Measurements from ENCODE around the gene ZNF564. TPM values are rescaled to one million over a fixed set of nuclear protein-coding genes. Genes with fewer than 3 reads are reported as not detected.

ZNF564 gene
- total RNA-seq, 1 experiment from 2014 or later, result 6.1 TPM

GRCh38 chr19:12484011-12484370 is 67.3 kb downstream of the ZNF564 start:
- DNase-seq (ENCODE audit: low read depth, low spot score) (no peak), ATAC-seq (no peak)
- no peaks in the 10 kb centered on the region for H3K79me2 ChIP-seq (ENCODE audit: insufficient read depth, low read length)
- H3K27me3 ChIP-seq (ENCODE audit: insufficient read depth, low read length), result no peaks in the 10 kb centered on the region
- no peaks in the 10 kb centered on the region for H3K9me2 ChIP-seq (ENCODE audit: insufficient read depth)
- no peaks in the 10 kb centered on the region for H3K36me3 ChIP-seq (ENCODE audit: control insufficient read depth in 1 of 2, insufficient read depth in 2 of 2, low read length in 2 of 2)
- H3K4me1 ChIP-seq (ENCODE audit: control insufficient read depth in 1 of 2, insufficient read depth in 2 of 2, low read length in 2 of 2), result no peaks in the 10 kb centered on the region
- no peak overlapping the region for H3K27ac ChIP-seq (ENCODE audit: low read depth, low read length)
- POLR2A ChIA-PET, result no interaction called here
- BruUV-seq (replicated peaks), result no TSS peak
- no peak for TF ChIP-seq RAD21 (IDR thresholded peaks at IDR 0.05; ENCODE audit: low read depth)
- no peak for TF ChIP-seq EGR1 (IDR thresholded peaks at IDR 0.05; ENCODE audit: low read depth)
- no peak for TF ChIP-seq ZNF274 (IDR thresholded peaks at IDR 0.05; ENCODE audit: low read depth, low read length)
- H3K9me3 ChIP-seq (ENCODE audit: control insufficient read depth in 1 of 2, insufficient read depth in 1 of 2, low read depth in 1 of 2, low read length in 2 of 2), result peaks cover 5 to 6% of the 10 kb centered on the region in 2 experiments; a peak in 2 of 4 replicates
- CTCF ChIA-PET, result no interaction called here
- no peak overlapping the region for H3K4me3 ChIP-seq (replicated peaks in 1 of 2; ENCODE audit: low read depth in 1 of 2, low read length in 2 of 2)
- no peak overlapping the region for H3K9ac ChIP-seq (ENCODE audit: low read length)
- RAD21 ChIA-PET (ENCODE audit: low non-redundant PET in 1 of 2, low total read pairs in 2 of 2, uncharacterized antibody in 2 of 2, unreplicated experiment in 2 of 2), result no interaction called here
- H3K4me2 ChIP-seq (ENCODE audit: low read length), result no peak overlapping the region
- intact Hi-C loops (cut with micrococcal nuclease), result no loop called here
- no peak overlapping the region for H2AFZ ChIP-seq (ENCODE audit: low read depth, low read length, poor library complexity, severe bottlenecking)
- no peaks in the 10 kb centered on the region for H4K20me1 ChIP-seq (ENCODE audit: insufficient read depth)

DNA sequence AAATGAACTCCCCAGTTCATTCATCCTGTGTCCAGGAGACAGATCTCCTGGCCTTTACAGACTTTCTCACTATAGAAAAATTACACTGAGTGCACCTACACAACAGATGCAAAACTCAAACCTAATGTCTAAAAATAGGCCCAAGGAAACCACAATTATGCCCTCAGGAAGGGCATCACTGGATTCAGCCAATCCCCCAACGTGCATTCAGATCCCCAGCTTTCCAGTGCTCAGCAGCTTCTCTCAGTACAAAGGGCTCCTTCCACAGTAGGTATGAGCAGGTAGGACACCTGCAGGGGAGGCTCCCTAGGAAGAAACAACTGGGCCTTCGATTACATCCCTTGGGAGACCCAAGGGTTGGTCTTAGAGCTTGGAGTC is 68.8 kb downstream of the ZNF564 start:
- no peaks in the 10 kb centered on the region for H3K79me2 ChIP-seq (ENCODE audit: insufficient read depth, low read length)
- no peaks in the 10 kb centered on the region for H3K4me1 ChIP-seq (ENCODE audit: control insufficient read depth in 1 of 2, insufficient read depth in 2 of 2, low read length in 2 of 2)
- H2AFZ ChIP-seq (ENCODE audit: low read depth, low read length, poor library complexity, severe bottlenecking), result no peak overlapping the region
- no TSS peak for BruUV-seq (replicated peaks)
- no peak for DNase-seq (ENCODE audit: low read depth, low spot score)
- no peak for ATAC-seq
- H3K36me3 ChIP-seq (ENCODE audit: control insufficient read depth in 1 of 2, insufficient read depth in 2 of 2, low read length in 2 of 2), result no peaks in the 10 kb centered on the region
- POLR2A ChIA-PET, result no interaction called here
- no peak overlapping the region for H3K4me3 ChIP-seq (replicated peaks in 1 of 2; ENCODE audit: low read depth in 1 of 2, low read length in 2 of 2)
- CTCF ChIA-PET, result no interaction called here
- no peak overlapping the region for H3K27ac ChIP-seq (ENCODE audit: low read depth, low read length)
- no peaks in the 10 kb centered on the region for H3K9me2 ChIP-seq (ENCODE audit: insufficient read depth)
- RAD21 ChIA-PET (ENCODE audit: low non-redundant PET in 1 of 2, low total read pairs in 2 of 2, uncharacterized antibody in 2 of 2, unreplicated experiment in 2 of 2), result no interaction called here
- H3K4me2 ChIP-seq (ENCODE audit: low read length), result no peak overlapping the region
- no peak overlapping the region for H3K9ac ChIP-seq (ENCODE audit: low read length)
- peaks cover 5 to 6% of the 10 kb centered on the region in 2 experiments; a peak in 2 of 4 replicates for H3K9me3 ChIP-seq (ENCODE audit: control insufficient read depth in 1 of 2, insufficient read depth in 1 of 2, low read depth in 1 of 2, low read length in 2 of 2)
- intact Hi-C loops (cut with micrococcal nuclease), result no loop called here
- TF ChIP-seq CEBPB (IDR thresholded peaks at IDR 0.05; ENCODE audit: low read depth) (no peak), RAD21 (IDR thresholded peaks at IDR 0.05; ENCODE audit: low read depth) (no peak), SIN3A (IDR thresholded peaks at IDR 0.05; ENCODE audit: low read depth) (no peak), POLR2A (IDR thresholded peaks at IDR 0.05; ENCODE audit: borderline replicate concordance, extremely low read depth, insufficient read depth, insufficient read length) (no peak)
- no peaks in the 10 kb centered on the region for H4K20me1 ChIP-seq (ENCODE audit: insufficient read depth)
- no peaks in the 10 kb centered on the region for H3K27me3 ChIP-seq (ENCODE audit: insufficient read depth, low read length)
